Neural cell (in vitro differentiated cells): ENCODE measurements around the gene HSD3B7. TPM values are rescaled to one million over a fixed set of nuclear protein-coding genes. Genes with fewer than 3 reads are reported as not detected.

Experiments
- H2AFZ ChIP-seq: fragments of 200-600, 300-800 bp; sonication (generic), shearing (Covaris generic); 2 replicates; pipeline ENCODE4 v1.6.0; 2014; ENCODE audit warnings: low read depth, mild to moderate bottlenecking, antibody characterized with exemption, low read length, moderate library complexity
- H3F3A ChIP-seq: fragments of 200-600 bp; shearing (Covaris generic); 2 replicates; pipeline ENCODE4 v1.6.1; 2016; ENCODE audit warnings: mild to moderate bottlenecking, moderate library complexity, mixed read lengths, antibody characterized with exemption, low read length; ENCODE audit not compliant: insufficient read depth, poor library complexity, severe bottlenecking
- H3K27ac ChIP-seq: fragments of 200-600, 300-800 bp; sonication (generic), shearing (Covaris generic); 2 replicates; pipeline ENCODE4 v1.5.1; 2014; ENCODE audit warnings: mild to moderate bottlenecking, low read length, moderate library complexity
- H3K27me3 ChIP-seq: fragments of 300-800, 200-600 bp; sonication (generic), shearing (Covaris generic); 2 replicates; pipeline ENCODE4 v1.6.0; 2014; ENCODE audit warnings: mild to moderate bottlenecking, low read depth, low read length, moderate library complexity; ENCODE audit not compliant: insufficient read depth
- H3K36me3 ChIP-seq: fragments of 300-800, 200-600 bp; sonication (generic), shearing (Covaris generic); 2 replicates; pipeline ENCODE4 v1.5.1; 2014; ENCODE audit warnings: mild to moderate bottlenecking, antibody characterized with exemption, low read length, moderate library complexity; ENCODE audit not compliant: insufficient read depth
- H3K4me2 ChIP-seq: fragments of 300-800, 200-600 bp; sonication (generic), shearing (Covaris generic); 2 replicates; pipeline ENCODE4 v1.6.0; 2014; ENCODE audit warnings: mild to moderate bottlenecking, low read length
- H3K4me3 ChIP-seq: fragments of 300-800, 200-600 bp; sonication (generic), shearing (Covaris generic); 2 replicates; pipeline ENCODE4 v1.5.1; 2014; ENCODE audit warnings: mild to moderate bottlenecking, low read length, moderate library complexity
- H3K79me2 ChIP-seq: fragments of 200-600 bp; shearing (Covaris generic); replicated peaks from 2 replicates; pipeline ENCODE4 v1.6.0; 2014; ENCODE audit warnings: mild to moderate bottlenecking, low read length, moderate library complexity; ENCODE audit not compliant: insufficient read depth
- H3K9ac ChIP-seq: fragments of 300-800, 200-600 bp; sonication (generic), shearing (Covaris generic); 2 replicates; pipeline ENCODE4 v1.6.1; 2016; ENCODE audit warnings: mild to moderate bottlenecking, low read length, mixed read lengths
- H3K9me2 ChIP-seq: fragments of 200-600 bp; shearing (Covaris generic); 2 replicates; pipeline ENCODE4 v1.6.1; 2016; ENCODE audit warnings: mild to moderate bottlenecking, low read length, mixed read lengths; ENCODE audit not compliant: insufficient read depth
- H3K9me3 ChIP-seq: fragments of 200-600, 300-800 bp; sonication (generic), shearing (Covaris generic); 2 replicates; pipeline ENCODE4 v1.6.1; 2016; ENCODE audit warnings: mild to moderate bottlenecking, mixed run types, low read length, moderate library complexity, mixed read lengths
- H4K20me1 ChIP-seq: fragments of 200-600 bp; shearing (Covaris generic); 2 replicates; pipeline ENCODE4 v1.6.1; 2016; ENCODE audit warnings: mild to moderate bottlenecking, mixed run types; ENCODE audit not compliant: insufficient read depth
- EP300 ChIP-seq: fragments of 450-650 bp; conservative IDR thresholded peaks from 2 replicates; pipeline ENCODE4 v1.6.1; 2014; ENCODE audit warnings: antibody characterized with exemption, mild to moderate bottlenecking, moderate library complexity; ENCODE audit not compliant: poor library complexity, severe bottlenecking
- EZH2 ChIP-seq: fragments of 200-600, 300-800 bp; shearing (Covaris generic), sonication (generic); IDR thresholded peaks from 2 replicates; pipeline ENCODE4 v1.6.1; 2014; ENCODE audit warnings: antibody characterized with exemption, low read length, borderline replicate concordance, mild to moderate bottlenecking; ENCODE audit not compliant: insufficient read depth, poor library complexity, severe bottlenecking
- MXI1 ChIP-seq: fragments of 450-650 bp; conservative IDR thresholded peaks from 2 replicates; pipeline ENCODE4 v1.6.1; 2014; ENCODE audit warnings: antibody characterized with exemption, mild to moderate bottlenecking; ENCODE audit not compliant: poor library complexity, severe bottlenecking
- POLR2AphosphoS5 ChIP-seq: IDR thresholded peaks from 2 replicates; pipeline ENCODE4 v1.6.1; 2012
- RAD21 ChIP-seq: fragments of 450-650 bp; conservative IDR thresholded peaks from 2 replicates; pipeline ENCODE4 v1.6.1; 2014; ENCODE audit warnings: antibody characterized with exemption, mild to moderate bottlenecking, moderate library complexity
- SMC3 ChIP-seq: fragments of 450-650 bp; conservative IDR thresholded peaks from 2 replicates; pipeline ENCODE4 v1.6.1; 2014; ENCODE audit warnings: antibody characterized with exemption, mild to moderate bottlenecking, moderate library complexity; ENCODE audit not compliant: poor library complexity
- TAF1 ChIP-seq: IDR thresholded peaks from 2 replicates; pipeline ENCODE4 v1.6.1; 2012; ENCODE audit warnings: low read depth
- polyA plus RNA-seq: library from polyadenylated mRNA; depleted of rRNA; stranded (reverse); fragments of >200 nt; gene quantifications from 2 replicates; pipeline ENCODE4 v1.2.3, GENCODE V29; 2014
- TF ChIP-seq, protein P1 (sequence below): fragments of 450-650 bp; IDR thresholded peaks from 2 replicates; pipeline ENCODE4 v1.5.1; 2014; ENCODE audit warnings: antibody characterized with exemption, mild to moderate bottlenecking, moderate library complexity; ENCODE audit not compliant: poor library complexity, severe bottlenecking
- TF ChIP-seq, protein P2 (sequence below): IDR thresholded peaks from 2 replicates; pipeline ENCODE4 v1.6.1; 2012; ENCODE audit warnings: borderline replicate concordance

The HSD3B7 gene
- polyA plus RNA-seq, 1 donor from 2014 or later: 3.4 TPM

DNA sequence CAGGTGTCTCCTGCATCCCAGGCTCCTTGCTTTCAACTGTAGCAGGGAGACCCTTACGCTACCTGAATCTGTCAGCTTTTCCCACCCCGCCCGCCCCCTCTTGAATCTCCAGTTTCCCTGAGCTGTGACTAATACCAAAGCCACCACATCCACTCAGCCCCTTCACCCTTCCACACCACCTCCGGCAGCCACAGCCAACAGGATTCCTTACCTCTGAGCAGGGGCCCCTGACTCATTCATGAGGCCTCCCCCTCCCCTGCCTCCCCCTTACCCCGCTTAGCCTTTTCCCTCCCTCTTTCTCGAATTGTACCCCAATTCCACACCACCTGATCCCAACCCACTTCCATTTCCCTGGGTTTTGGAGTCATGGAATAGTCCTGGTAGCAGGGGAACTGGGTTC is 23.1 kb downstream of the HSD3B7 start:
- no peak overlapping the region for H2AFZ ChIP-seq
- no peak overlapping the region for H3K27ac ChIP-seq
- H3K4me3 ChIP-seq: no peak overlapping the region
- no peaks in the 10 kb centered on the region for H3F3A ChIP-seq
- H3K79me2 ChIP-seq: peaks cover 14% of the 10 kb centered on the region
- no peaks in the 10 kb centered on the region for H3K9me2 ChIP-seq
- H3K9ac ChIP-seq: no peak overlapping the region
- H4K20me1 ChIP-seq: no peaks in the 10 kb centered on the region
- no peaks in the 10 kb centered on the region for H3K36me3 ChIP-seq
- no peaks in the 10 kb centered on the region for H3K9me3 ChIP-seq
- no peaks in the 10 kb centered on the region for H3K27me3 ChIP-seq
- no peak for TF ChIP-seq TAF1
- TF ChIP-seq, protein P1, sequence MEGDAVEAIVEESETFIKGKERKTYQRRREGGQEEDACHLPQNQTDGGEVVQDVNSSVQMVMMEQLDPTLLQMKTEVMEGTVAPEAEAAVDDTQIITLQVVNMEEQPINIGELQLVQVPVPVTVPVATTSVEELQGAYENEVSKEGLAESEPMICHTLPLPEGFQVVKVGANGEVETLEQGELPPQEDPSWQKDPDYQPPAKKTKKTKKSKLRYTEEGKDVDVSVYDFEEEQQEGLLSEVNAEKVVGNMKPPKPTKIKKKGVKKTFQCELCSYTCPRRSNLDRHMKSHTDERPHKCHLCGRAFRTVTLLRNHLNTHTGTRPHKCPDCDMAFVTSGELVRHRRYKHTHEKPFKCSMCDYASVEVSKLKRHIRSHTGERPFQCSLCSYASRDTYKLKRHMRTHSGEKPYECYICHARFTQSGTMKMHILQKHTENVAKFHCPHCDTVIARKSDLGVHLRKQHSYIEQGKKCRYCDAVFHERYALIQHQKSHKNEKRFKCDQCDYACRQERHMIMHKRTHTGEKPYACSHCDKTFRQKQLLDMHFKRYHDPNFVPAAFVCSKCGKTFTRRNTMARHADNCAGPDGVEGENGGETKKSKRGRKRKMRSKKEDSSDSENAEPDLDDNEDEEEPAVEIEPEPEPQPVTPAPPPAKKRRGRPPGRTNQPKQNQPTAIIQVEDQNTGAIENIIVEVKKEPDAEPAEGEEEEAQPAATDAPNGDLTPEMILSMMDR: no peak
- no peak for TF ChIP-seq RAD21
- TF ChIP-seq MXI1: no peak
- TF ChIP-seq EP300: no peak
- no peak for TF ChIP-seq EZH2
- no peak overlapping the region for H3K4me2 ChIP-seq

DNA sequence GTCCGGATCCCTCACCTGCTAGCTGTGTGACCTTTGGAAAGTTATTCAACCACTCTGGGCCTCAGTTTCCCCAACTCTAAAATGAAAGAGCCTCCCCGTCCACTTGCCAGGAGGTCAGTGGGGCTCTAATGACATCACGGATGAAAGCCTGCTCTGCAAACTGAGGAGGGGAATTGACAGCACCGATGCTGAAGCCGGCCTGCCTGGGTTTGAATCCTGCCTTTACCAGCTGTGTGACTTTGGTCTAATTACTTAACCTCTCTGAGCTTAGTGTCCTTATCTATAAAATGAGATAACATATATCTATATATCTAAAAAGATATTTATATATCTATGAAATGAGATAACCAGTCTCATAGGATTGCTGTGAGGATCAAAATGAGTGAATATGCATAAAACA is 23.5 kb downstream of the HSD3B7 start:
- peak overlapping the region; percentile 100 for H3K4me2 ChIP-seq
- no peak overlapping the region for H3K27ac ChIP-seq
- H3K27me3 ChIP-seq: no peaks in the 10 kb centered on the region
- no peaks in the 10 kb centered on the region for H4K20me1 ChIP-seq
- no peaks in the 10 kb centered on the region for H3K36me3 ChIP-seq
- H3K9me2 ChIP-seq: no peaks in the 10 kb centered on the region
- no peaks in the 10 kb centered on the region for H3K9me3 ChIP-seq
- H3F3A ChIP-seq: no peaks in the 10 kb centered on the region
- TF ChIP-seq, protein P1: no peak
- TF ChIP-seq POLR2AphosphoS5: no peak
- TF ChIP-seq RAD21: no peak
- no peak for TF ChIP-seq TAF1
- no peak for TF ChIP-seq MXI1
- TF ChIP-seq SMC3: no peak
- no peak overlapping the region for H3K9ac ChIP-seq
- no peak overlapping the region for H3K4me3 ChIP-seq
- peaks cover 14% of the 10 kb centered on the region for H3K79me2 ChIP-seq
- H2AFZ ChIP-seq: no peak overlapping the region

DNA sequence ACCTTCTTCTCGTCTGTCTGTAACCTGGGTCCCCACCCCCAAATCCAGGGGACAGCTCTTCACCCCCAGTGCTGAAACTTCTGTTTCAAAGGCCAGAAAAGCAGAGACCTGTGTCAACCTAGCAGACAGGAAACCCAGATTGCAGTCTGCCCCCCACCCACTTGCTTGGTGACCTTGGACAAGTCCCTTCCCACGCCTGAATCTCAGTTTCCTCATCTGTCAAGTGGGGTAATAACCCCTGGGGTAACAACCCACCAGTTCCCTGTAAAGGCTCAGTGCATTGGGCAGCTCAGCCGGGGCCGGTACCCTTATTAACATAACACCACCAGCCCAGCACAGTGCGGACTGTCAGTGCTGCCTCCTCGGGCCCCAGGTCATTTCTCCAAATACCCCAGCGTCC is 24.1 kb downstream of the HSD3B7 start:
- peak overlapping the region; percentile 89 for H3K4me3 ChIP-seq
- peak overlapping the region; percentile 86 for H3K9ac ChIP-seq

More for the DNA sequence above, 24.1 kb downstream of the HSD3B7 start:
- no peaks in the 10 kb centered on the region for H3K9me2 ChIP-seq
- peak overlapping the region; percentile 100 for H3K4me2 ChIP-seq
- no peaks in the 10 kb centered on the region for H4K20me1 ChIP-seq
- H3K36me3 ChIP-seq: no peaks in the 10 kb centered on the region
- H3K27ac ChIP-seq: no peak overlapping the region
- no peaks in the 10 kb centered on the region for H3K9me3 ChIP-seq
- peaks cover 14% of the 10 kb centered on the region for H3K79me2 ChIP-seq
- no peaks in the 10 kb centered on the region for H3F3A ChIP-seq
- TF ChIP-seq, protein P1: no peak
- TF ChIP-seq, protein P2, sequence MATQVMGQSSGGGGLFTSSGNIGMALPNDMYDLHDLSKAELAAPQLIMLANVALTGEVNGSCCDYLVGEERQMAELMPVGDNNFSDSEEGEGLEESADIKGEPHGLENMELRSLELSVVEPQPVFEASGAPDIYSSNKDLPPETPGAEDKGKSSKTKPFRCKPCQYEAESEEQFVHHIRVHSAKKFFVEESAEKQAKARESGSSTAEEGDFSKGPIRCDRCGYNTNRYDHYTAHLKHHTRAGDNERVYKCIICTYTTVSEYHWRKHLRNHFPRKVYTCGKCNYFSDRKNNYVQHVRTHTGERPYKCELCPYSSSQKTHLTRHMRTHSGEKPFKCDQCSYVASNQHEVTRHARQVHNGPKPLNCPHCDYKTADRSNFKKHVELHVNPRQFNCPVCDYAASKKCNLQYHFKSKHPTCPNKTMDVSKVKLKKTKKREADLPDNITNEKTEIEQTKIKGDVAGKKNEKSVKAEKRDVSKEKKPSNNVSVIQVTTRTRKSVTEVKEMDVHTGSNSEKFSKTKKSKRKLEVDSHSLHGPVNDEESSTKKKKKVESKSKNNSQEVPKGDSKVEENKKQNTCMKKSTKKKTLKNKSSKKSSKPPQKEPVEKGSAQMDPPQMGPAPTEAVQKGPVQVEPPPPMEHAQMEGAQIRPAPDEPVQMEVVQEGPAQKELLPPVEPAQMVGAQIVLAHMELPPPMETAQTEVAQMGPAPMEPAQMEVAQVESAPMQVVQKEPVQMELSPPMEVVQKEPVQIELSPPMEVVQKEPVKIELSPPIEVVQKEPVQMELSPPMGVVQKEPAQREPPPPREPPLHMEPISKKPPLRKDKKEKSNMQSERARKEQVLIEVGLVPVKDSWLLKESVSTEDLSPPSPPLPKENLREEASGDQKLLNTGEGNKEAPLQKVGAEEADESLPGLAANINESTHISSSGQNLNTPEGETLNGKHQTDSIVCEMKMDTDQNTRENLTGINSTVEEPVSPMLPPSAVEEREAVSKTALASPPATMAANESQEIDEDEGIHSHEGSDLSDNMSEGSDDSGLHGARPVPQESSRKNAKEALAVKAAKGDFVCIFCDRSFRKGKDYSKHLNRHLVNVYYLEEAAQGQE: no peak
- TF ChIP-seq TAF1: no peak
- no peak for TF ChIP-seq SMC3
- no peak for TF ChIP-seq EP300
- TF ChIP-seq MXI1: no peak
- no peak for TF ChIP-seq POLR2AphosphoS5
- TF ChIP-seq RAD21: no peak
- no peak for TF ChIP-seq EZH2
- H2AFZ ChIP-seq: no peak overlapping the region
- H3K27me3 ChIP-seq: no peaks in the 10 kb centered on the region
